ENCODE measurements around the gene CLDND1. TPM values are rescaled to one million over a fixed set of nuclear protein-coding genes. Genes with fewer than 3 reads are reported as not detected.

CLDND1 gene
- total RNA-seq, 1 experiment from 2014 or later: 472 TPM

GRCh38 chr3:98508582-98508981 is 14.1 kb downstream of the CLDND1 start:
- Histone ChIP-seq H3K36me3 (ENCODE audit: control insufficient read depth in 1 of 2, insufficient read depth in 2 of 2, low read length in 2 of 2) (no peaks in the 10 kb centered on the region), H3K9me2 (ENCODE audit: insufficient read depth) (no peaks in the 10 kb centered on the region), H4K20me1 (ENCODE audit: insufficient read depth) (no peaks in the 10 kb centered on the region), H3K9me3 (ENCODE audit: control insufficient read depth in 1 of 2, insufficient read depth in 1 of 2, low read depth in 1 of 2, low read length in 2 of 2) (no peaks in the 10 kb centered on the region), H3K79me2 (ENCODE audit: insufficient read depth, low read length) (no peaks in the 10 kb centered on the region), H3K27me3 (ENCODE audit: insufficient read depth, low read length) (no peaks in the 10 kb centered on the region), H2AFZ (ENCODE audit: low read depth, low read length, poor library complexity, severe bottlenecking) (no peak overlapping the region), H3K4me3 (replicated peaks in 1 of 2; ENCODE audit: low read depth in 1 of 2, low read length in 2 of 2) (no peak overlapping the region), H3K4me1 (ENCODE audit: control insufficient read depth in 1 of 2, insufficient read depth in 2 of 2, low read length in 2 of 2) (peaks cover 51 to 53% of the 10 kb centered on the region in 2 experiments), H3K4me2 (ENCODE audit: low read length) (no peak overlapping the region), H3K27ac (ENCODE audit: low read depth, low read length) (no peak overlapping the region), H3K9ac (ENCODE audit: low read length) (no peak overlapping the region)
- BruUV-seq (replicated peaks): no TSS peak
- TF ChIP-seq MAX (IDR thresholded peaks at IDR 0.05) (no peak), EGR1 (IDR thresholded peaks at IDR 0.05; ENCODE audit: low read depth) (no peak), POLR2A (IDR thresholded peaks at IDR 0.05; ENCODE audit: borderline replicate concordance, extremely low read depth, insufficient read depth, insufficient read length) (no peak), ATF3 (IDR thresholded peaks at IDR 0.05) (no peak), CEBPB (IDR thresholded peaks at IDR 0.05; ENCODE audit: low read depth) (no peak), SIN3A (IDR thresholded peaks at IDR 0.05; ENCODE audit: low read depth) (no peak), POLR2AphosphoS5 (IDR thresholded peaks at IDR 0.05; ENCODE audit: low read depth, low read length) (no peak), EZH2 (IDR thresholded peaks at IDR 0.05) (no peak), SP1 (IDR thresholded peaks at IDR 0.05; ENCODE audit: low read depth) (no peak), TCF7L2 (IDR thresholded peaks at IDR 0.05; ENCODE audit: borderline replicate concordance, extremely low read depth, insufficient read depth, insufficient read length) (no peak), ZBTB33 (IDR thresholded peaks at IDR 0.05; ENCODE audit: extremely low read depth, insufficient replicate concordance, low read length) (no peak), CBX3 (IDR thresholded peaks at IDR 0.05; ENCODE audit: low read depth) (no peak), YY1 (IDR thresholded peaks at IDR 0.05; ENCODE audit: extremely low read depth, insufficient replicate concordance, low read depth, low read length) (no peak), ZFX (IDR thresholded peaks at IDR 0.05) (no peak), FOSL1 (IDR thresholded peaks at IDR 0.05; ENCODE audit: low read depth) (no peak)
- no peak for DNase-seq (ENCODE audit: low read depth, low spot score)
- ATAC-seq: no peak
- ChIA-PET RAD21 (ENCODE audit: low non-redundant PET in 1 of 2, low total read pairs in 2 of 2, uncharacterized antibody in 2 of 2, unreplicated experiment in 2 of 2) (no interaction called here), CTCF (no interaction called here), POLR2A (no interaction called here)
- intact Hi-C loops (cut with micrococcal nuclease): no loop called here
